Neuronal stem cell (in vitro differentiated cells): ENCODE data around the gene OR6S1. TPM values are rescaled to one million over a fixed set of nuclear protein-coding genes. Genes with fewer than 3 reads are reported as not detected.

Experiments
- DNase-seq: peaks from one replicate; pipeline ENCODE4 v3.0.0-alpha.2; 2013; ENCODE audit warnings: low spot score
- H2AFZ ChIP-seq: one replicate; pipeline ENCODE4 v1.6.1; 2013; ENCODE audit warnings: mild to moderate bottlenecking, low read length, inconsistent platforms
- H2AK5ac ChIP-seq: 2 replicates; pipeline ENCODE4 v1.6.1; 2013; ENCODE audit warnings: low read depth, mild to moderate bottlenecking, inconsistent platforms, low read length, moderate library complexity, mixed read lengths
- H2BK120ac ChIP-seq: 2 replicates; pipeline ENCODE4 v1.6.1; 2013; ENCODE audit warnings: low read depth, mild to moderate bottlenecking, inconsistent platforms, low read length, moderate library complexity, mixed read lengths
- H2BK12ac ChIP-seq: one replicate; pipeline ENCODE4 v1.6.1; 2013; ENCODE audit warnings: low read length, inconsistent platforms
- H2BK15ac ChIP-seq: 2 replicates; pipeline ENCODE4 v1.6.1; 2013; ENCODE audit warnings: mild to moderate bottlenecking, low read length, inconsistent platforms, mixed read lengths
- H2BK5ac ChIP-seq: one replicate; pipeline ENCODE4 v1.6.1; 2013; ENCODE audit warnings: inconsistent platforms, mild to moderate bottlenecking, low read length, moderate library complexity
- H3K14ac ChIP-seq: one replicate; pipeline ENCODE4 v1.6.1; 2013; ENCODE audit warnings: low read length, inconsistent platforms
- H3K18ac ChIP-seq: 2 replicates; pipeline ENCODE4 v1.6.1; 2013; ENCODE audit warnings: low read length, inconsistent platforms
- H3K23ac ChIP-seq: 2 replicates; pipeline ENCODE4 v1.6.1; 2013; ENCODE audit warnings: low read depth, mild to moderate bottlenecking, mixed read lengths, low read length, inconsistent platforms; ENCODE audit not compliant: poor library complexity
- H3K27ac ChIP-seq: replicated peaks from 3 replicates; pipeline ENCODE4 v1.5.1; 2013; ENCODE audit warnings: low read length, inconsistent platforms
- H3K27me3 ChIP-seq, 3 experiments: 2 replicates each; pipeline ENCODE4 v1.6.1; 2013; ENCODE audit warnings: low read length in 3 of 3, mild to moderate bottlenecking in 2 of 3, inconsistent platforms in 1 of 3, low read depth in 1 of 3, mixed read lengths in 1 of 3, moderate library complexity in 1 of 3; ENCODE audit not compliant: control insufficient read depth in 3 of 3, insufficient read depth in 3 of 3
- H3K36me3 ChIP-seq, 2 donors: replicated peaks in 1 of 2; 2 replicates each; pipeline ENCODE4 v1.6.1; 2013; ENCODE audit warnings: low read length in 2 of 2; ENCODE audit not compliant: control insufficient read depth in 2 of 2, insufficient read depth in 2 of 2
- H3K4ac ChIP-seq: 2 replicates; pipeline ENCODE4 v1.6.1; 2013; ENCODE audit warnings: inconsistent platforms, mild to moderate bottlenecking, low read length, moderate library complexity
- H3K4me1 ChIP-seq, 2 donors: 1 replicate in 1 of 2; 2 replicates in 1 of 2; pipeline ENCODE4 v1.6.1; 2013; ENCODE audit warnings: low read length in 2 of 2, low read depth in 1 of 2; ENCODE audit not compliant: control insufficient read depth in 2 of 2, insufficient read depth in 1 of 2
- H3K4me2 ChIP-seq: one replicate; pipeline ENCODE4 v1.6.1; 2013; ENCODE audit warnings: mild to moderate bottlenecking, low read length, inconsistent platforms; ENCODE audit not compliant: insufficient read depth, poor library complexity, severe bottlenecking
- H3K4me3 ChIP-seq, 2 donors: 2 replicates each; pipeline ENCODE4 v1.5.1; 2013; ENCODE audit warnings: low read length in 2 of 2, mild to moderate bottlenecking in 2 of 2, inconsistent platforms in 1 of 2, moderate library complexity in 1 of 2
- H3K79me1 ChIP-seq: one replicate; pipeline ENCODE4 v1.6.1; 2013; ENCODE audit warnings: low read depth, mild to moderate bottlenecking, inconsistent platforms, low read length, moderate library complexity
- H3K9ac ChIP-seq: one replicate; pipeline ENCODE4 v1.6.1; 2013; ENCODE audit warnings: mild to moderate bottlenecking, low read depth, low read length, inconsistent platforms; ENCODE audit not compliant: poor library complexity
- H3K9me3 ChIP-seq, 2 donors: replicated peaks in 1 of 2; 2 replicates each; pipeline versions ENCODE3 to v1.6.1; 2013; ENCODE audit warnings: low read length in 2 of 2, mild to moderate bottlenecking in 2 of 2, inconsistent platforms in 1 of 2, low read depth in 1 of 2, mixed read lengths in 1 of 2, moderate library complexity in 1 of 2; ENCODE audit not compliant: control insufficient read depth in 2 of 2, insufficient read depth in 1 of 2
- H4K8ac ChIP-seq: one replicate; pipeline ENCODE4 v1.6.1; 2013; ENCODE audit warnings: low read depth, mild to moderate bottlenecking, inconsistent platforms, low read length, moderate library complexity
- H4K91ac ChIP-seq: one replicate; pipeline ENCODE4 v1.6.1; 2013; ENCODE audit warnings: low read length, low read depth, mild to moderate bottlenecking, inconsistent platforms; ENCODE audit not compliant: poor library complexity
- WGBS, 2 donors: extraction: QIAGEN DNeasy Blood & Tissue Kit; methylation state at CpG; one replicate each; pipeline ENCODE4 v1.1.7; 2013; ENCODE audit warnings: missing lambda C conversion rate in 2 of 2, mixed read lengths in 1 of 2; ENCODE audit not compliant: insufficient read length in 2 of 2, insufficient replicate concordance in 1 of 2; ENCODE audit errors: extremely low coverage in 2 of 2; 5-methylcytosine and 5-hydroxymethylcytosine counted together
- polyA plus RNA-seq, 2 experiments: library from polyadenylated mRNA; stranded (reverse); fragments of 200-250 nt; gene quantifications; one replicate each; pipeline ENCODE4 v1.2.3, GENCODE V29; 2013

The OR6S1 gene
- polyA plus RNA-seq (2013, experiment 1 of 2), result not detected
- polyA plus RNA-seq (2013, experiment 2 of 2), result not detected

- H3K23ac ChIP-seq, result no peak within 1 kb of the TSS
- no peaks in the 10 kb centered on the region for H3K4me1 ChIP-seq
- no peak for DNase-seq
Observed at GRCh38 chr14:20641591-20641990, at the start of gene OR6S1. TSS of gene OR6S1 (minus strand) at chr14:20641691. CDS start at chr14:20641691, 0 bp downstream.

GRCh38 chr14:20690848-20691640 is 49.6 kb upstream of the OR6S1 start:
- Histone ChIP-seq H3K27ac (no peak overlapping the region), H3K4me1 (no peaks in the 10 kb centered on the region), H3K23ac (no peak overlapping the region), H3K4me2 (no peak overlapping the region), H3K9me3 (no peaks in the 10 kb centered on the region), H2BK15ac (no peak overlapping the region), H3K14ac (no peak overlapping the region), H3K4me3 (no peak overlapping the region), H2AK5ac (no peak overlapping the region), H3K9ac (no peak overlapping the region), H3K27me3 (no peaks in the 10 kb centered on the region), H2BK12ac (no peak overlapping the region), H2BK5ac (no peak overlapping the region), H3K4ac (no peak overlapping the region), H2BK120ac (no peak overlapping the region), H3K79me1 (no peaks in the 10 kb centered on the region), H3K36me3 (no peaks in the 10 kb centered on the region), H4K91ac (no peak overlapping the region), H3K18ac (no peak overlapping the region), H2AFZ (peak overlapping the region; percentile 17), H4K8ac (no peak overlapping the region)
- no CpG with 5 or more reads among the region's 9 CpGs for WGBS, 2 donors
- DNase-seq, result peak; percentile 57

More at GRCh38 chr14:20641591-20641990, at the start of gene OR6S1:
- no peak within 1 kb of the TSS for H4K8ac ChIP-seq
- no peak within 1 kb of the TSS for H3K4me2 ChIP-seq
- no peak within 1 kb of the TSS for H2AK5ac ChIP-seq
- H3K14ac ChIP-seq, result no peak within 1 kb of the TSS
- H3K4me3 ChIP-seq, result no peak within 1 kb of the TSS
- H3K79me1 ChIP-seq, result no peaks in the 10 kb centered on the region
- no peaks in the 10 kb centered on the region for H3K9me3 ChIP-seq
- no peak within 1 kb of the TSS for H2BK5ac ChIP-seq
- H2BK15ac ChIP-seq, result no peak within 1 kb of the TSS
- no peaks in the 10 kb centered on the region for H3K36me3 ChIP-seq
- no peak within 1 kb of the TSS for H3K18ac ChIP-seq
- no peak within 1 kb of the TSS for H4K91ac ChIP-seq
- WGBS, 2 donors, result no CpG with 5 or more reads among the region's 2 CpGs
- H3K27ac ChIP-seq, result no peak within 1 kb of the TSS
- no peak within 1 kb of the TSS for H2AFZ ChIP-seq
- H2BK120ac ChIP-seq, result no peak within 1 kb of the TSS
- peaks cover 0 to 32% (median 2%) of the 10 kb centered on the region in 3 experiments for H3K27me3 ChIP-seq
- no peak within 1 kb of the TSS for H2BK12ac ChIP-seq
- H3K9ac ChIP-seq, result no peak within 1 kb of the TSS
- no peak within 1 kb of the TSS for H3K4ac ChIP-seq

GRCh38 chr14:20688167-20688839 is 46.8 kb upstream of the OR6S1 start, which contains the start of gene ANG:
TSS of gene ANG (plus strand) at chr14:20688764. CDS start at chr14:20693565, 4,801 bp downstream.
- Histone ChIP-seq H3K27ac (no peak within 1 kb of the TSS), H3K4me1 (peaks cover 0 to 2% of the 10 kb centered on the region in 2 donors), H4K8ac (no peak within 1 kb of the TSS), H2AFZ (no peak within 1 kb of the TSS), H3K4me2 (no peak within 1 kb of the TSS), H3K9me3 (no peaks in the 10 kb centered on the region), H3K9ac (no peak within 1 kb of the TSS), H3K27me3 (peaks cover 0 to 3% (median 0%) of the 10 kb centered on the region in 3 experiments), H3K79me1 (no peaks in the 10 kb centered on the region), H2BK15ac (no peak within 1 kb of the TSS), H3K4me3 (no peak within 1 kb of the TSS), H2BK120ac (no peak within 1 kb of the TSS), H4K91ac (no peak within 1 kb of the TSS), H2BK12ac (no peak within 1 kb of the TSS), H3K14ac (no peak within 1 kb of the TSS), H3K18ac (no peak within 1 kb of the TSS), H3K23ac (no peak within 1 kb of the TSS), H3K4ac (no peak within 1 kb of the TSS), H3K36me3 (no peaks in the 10 kb centered on the region), H2AK5ac (no peak within 1 kb of the TSS), H2BK5ac (no peak within 1 kb of the TSS)
- no peak for DNase-seq
- no CpG with 5 or more reads among the region's 7 CpGs for WGBS, 2 donors
